ENCODE data around the gene NPPB.
A peak's percentile ranks its signal among the peaks of the same experiment; 100 is the strongest.
"Not testable (repeated sequence)": the region's sequence is repeated elsewhere in the genome, so short reads cannot be mapped to it uniquely, and the experiment has no call there.

Gene NPPB

DNA sequence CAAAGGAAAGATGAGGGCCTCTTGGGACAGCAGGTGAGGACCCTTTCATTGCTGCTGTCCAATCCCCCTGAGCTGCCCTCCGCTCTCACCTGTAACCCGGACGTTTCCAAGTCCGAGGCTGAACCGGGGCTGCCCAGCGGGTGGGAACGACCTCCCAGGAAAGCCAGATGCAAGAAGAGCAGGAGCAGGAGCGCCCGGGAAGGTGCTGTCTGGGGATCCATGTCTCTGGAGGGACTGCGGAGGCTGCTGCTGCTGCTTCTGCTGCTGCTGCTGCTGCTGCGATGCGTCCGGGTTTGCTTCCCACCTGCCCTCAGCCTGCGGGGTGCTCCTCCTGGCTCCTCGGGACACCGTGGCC is at the start of gene NPPB:
Gene NPPB (minus strand): TSS at position 333 of the 355 bp plus-strand sequence. CDS start 112 bp downstream, at position 221.
- no peak for DNase-seq (ENCODE audit: low spot score)
- Mint-ChIP-seq H3K4me3 (no peak within 1 kb of the TSS), H3K9me3 (no peaks in the 10 kb centered on the region), H3K36me3 (ENCODE audit: low read depth) (no peaks in the 10 kb centered on the region), H3K27ac (no peak within 1 kb of the TSS), H3K4me1 (ENCODE audit: low read depth) (no peaks in the 10 kb centered on the region), H3K27me3 (ENCODE audit: low read depth) (peaks cover 36% of the 10 kb centered on the region)

DNA sequence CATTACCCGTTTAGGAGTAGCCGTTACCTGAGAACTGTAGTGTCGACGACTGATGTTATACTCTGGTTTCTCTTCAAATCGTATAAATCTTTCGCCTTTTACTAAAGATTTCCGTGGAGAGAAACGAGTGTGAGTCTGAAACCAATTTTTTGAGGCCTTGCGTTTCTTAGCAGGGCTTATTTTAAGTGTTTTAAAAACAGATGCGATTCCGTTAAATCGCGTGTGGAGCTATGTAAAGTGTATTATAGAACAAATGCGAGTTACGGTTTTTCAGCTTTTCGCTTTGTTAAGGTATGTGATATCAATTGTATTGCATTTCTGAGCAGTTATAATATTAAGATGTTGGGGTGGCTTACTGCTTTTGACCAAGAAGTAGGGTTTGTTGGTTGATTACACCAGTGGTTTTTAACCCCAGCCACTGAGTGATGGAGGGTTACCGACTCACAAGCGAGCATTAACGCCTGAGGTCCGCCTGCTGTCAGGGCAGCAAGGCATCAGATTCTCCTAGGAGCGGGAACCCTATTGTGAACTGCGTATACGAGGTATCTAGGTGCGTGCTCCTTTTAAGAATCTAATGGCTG is 49.4 kb upstream of the NPPB start:
- Mint-ChIP-seq H3K4me1 (ENCODE audit: low read depth) (peaks cover 34% of the 10 kb centered on the region), H3K9me3 (no peaks in the 10 kb centered on the region), H3K27me3 (ENCODE audit: low read depth) (peaks cover 18% of the 10 kb centered on the region), H3K27ac (peak overlapping the region; percentile 100), H3K36me3 (ENCODE audit: low read depth) (no peaks in the 10 kb centered on the region), H3K4me3 (peak overlapping the region; percentile 86)
- peak; percentile 87 for DNase-seq (ENCODE audit: low spot score)

DNA sequence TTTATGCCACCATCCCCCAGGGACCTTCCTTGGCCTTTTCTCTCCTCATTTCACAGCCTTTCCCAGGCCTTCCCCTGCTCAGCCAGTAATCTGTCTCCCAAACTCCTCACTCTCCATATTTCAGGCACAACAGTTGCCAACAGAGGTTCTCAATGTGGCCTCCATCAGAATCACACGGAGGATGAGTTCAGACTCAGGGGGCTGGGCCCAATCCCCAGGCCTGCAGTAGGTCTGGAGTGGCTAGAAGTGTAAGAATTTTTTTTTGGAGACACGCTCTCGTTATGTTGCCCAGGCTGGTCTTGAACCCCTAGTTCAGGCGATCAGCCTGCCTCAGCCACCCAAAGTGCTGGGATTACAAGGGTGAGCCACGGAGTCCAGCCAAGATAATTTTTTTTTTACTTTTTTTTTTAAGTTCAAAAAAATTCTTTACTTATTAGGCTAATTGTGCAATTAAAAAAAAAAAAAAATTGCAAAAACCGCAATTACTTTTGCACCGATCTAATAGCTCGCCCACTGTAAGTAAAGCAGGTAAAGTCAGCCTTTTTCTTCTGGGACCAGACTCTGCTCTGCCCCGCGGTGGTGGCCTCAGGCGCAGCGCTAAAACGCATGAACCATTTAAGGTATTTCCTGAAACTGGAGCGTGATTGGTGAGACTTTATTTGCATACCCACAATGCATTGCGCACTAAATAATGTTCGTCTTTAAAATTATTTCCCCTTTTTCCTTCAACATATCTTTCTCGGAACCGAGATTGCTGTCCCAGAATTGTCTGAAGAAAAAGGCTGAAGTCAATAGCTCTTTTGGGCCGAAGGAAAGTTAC is 48.7 kb upstream of the NPPB start:
- Mint-ChIP-seq H3K36me3 (ENCODE audit: low read depth) (no peaks in the 10 kb centered on the region), H3K4me3 (peak overlapping the region; percentile 86), H3K27ac (peak overlapping the region; percentile 100)

DNA sequence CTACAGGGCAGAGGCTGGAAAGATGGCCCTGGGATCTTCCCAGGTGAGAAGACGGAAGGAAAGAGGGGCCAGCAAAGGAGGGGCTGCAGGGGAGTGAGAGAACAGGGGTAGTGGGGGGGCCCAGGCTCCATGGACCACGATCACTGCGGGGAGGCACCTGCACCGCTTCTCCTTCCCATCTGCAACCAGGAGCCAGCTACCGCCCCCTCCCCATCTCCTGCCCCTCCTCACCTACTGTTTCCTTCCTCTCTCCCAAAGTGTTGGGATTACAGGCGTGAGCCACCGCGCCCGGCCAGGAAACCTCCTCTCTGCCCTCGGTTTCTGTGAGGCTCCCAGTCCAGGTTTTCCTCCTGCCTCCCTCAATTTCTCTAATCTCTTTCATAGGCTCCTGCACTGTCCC is 48.1 kb upstream of the NPPB start:
- no peak overlapping the region for H3K27ac Mint-ChIP-seq
- H3K27me3 Mint-ChIP-seq (ENCODE audit: low read depth): peaks cover 24% of the 10 kb centered on the region
- no peaks in the 10 kb centered on the region for H3K36me3 Mint-ChIP-seq (ENCODE audit: low read depth)
- H3K4me3 Mint-ChIP-seq: no peak overlapping the region
- H3K9me3 Mint-ChIP-seq: no peaks in the 10 kb centered on the region
- no peak for DNase-seq (ENCODE audit: low spot score)
- H3K4me1 Mint-ChIP-seq (ENCODE audit: low read depth): peaks cover 34% of the 10 kb centered on the region

More for the DNA sequence above, 48.7 kb upstream of the NPPB start:
- Mint-ChIP-seq H3K4me1 (ENCODE audit: low read depth) (peaks cover 34% of the 10 kb centered on the region), H3K9me3 (no peaks in the 10 kb centered on the region), H3K27me3 (ENCODE audit: low read depth) (peaks cover 19% of the 10 kb centered on the region)
- peak; percentile 90 for DNase-seq (ENCODE audit: low spot score)

DNA sequence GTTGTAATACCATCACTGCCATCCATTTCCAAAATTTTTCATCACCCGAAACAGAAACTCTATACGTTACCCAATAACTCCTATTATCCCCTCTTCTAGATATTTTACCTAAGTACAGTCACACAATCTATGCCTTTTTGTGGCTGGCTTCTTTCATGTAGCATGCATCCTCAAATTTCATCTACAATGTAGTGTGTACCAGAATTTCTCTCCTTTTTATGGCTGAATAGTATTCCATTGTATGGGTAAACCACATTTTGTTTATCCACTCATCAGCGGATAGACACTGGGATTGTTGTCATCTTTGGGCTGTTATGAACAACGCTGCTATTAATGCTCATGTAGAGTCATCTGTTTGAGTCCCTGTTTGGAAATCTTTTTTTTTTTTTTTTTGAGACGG is 46.2 kb upstream of the NPPB start:
- no peak overlapping the region for H3K27ac Mint-ChIP-seq
- H3K9me3 Mint-ChIP-seq: no peaks in the 10 kb centered on the region
- H3K36me3 Mint-ChIP-seq (ENCODE audit: low read depth): no peaks in the 10 kb centered on the region
- H3K4me1 Mint-ChIP-seq (ENCODE audit: low read depth): peaks cover 33% of the 10 kb centered on the region
- peaks cover 31% of the 10 kb centered on the region for H3K27me3 Mint-ChIP-seq (ENCODE audit: low read depth)
- DNase-seq (ENCODE audit: low spot score): no peak
- H3K4me3 Mint-ChIP-seq: no peak overlapping the region

DNA sequence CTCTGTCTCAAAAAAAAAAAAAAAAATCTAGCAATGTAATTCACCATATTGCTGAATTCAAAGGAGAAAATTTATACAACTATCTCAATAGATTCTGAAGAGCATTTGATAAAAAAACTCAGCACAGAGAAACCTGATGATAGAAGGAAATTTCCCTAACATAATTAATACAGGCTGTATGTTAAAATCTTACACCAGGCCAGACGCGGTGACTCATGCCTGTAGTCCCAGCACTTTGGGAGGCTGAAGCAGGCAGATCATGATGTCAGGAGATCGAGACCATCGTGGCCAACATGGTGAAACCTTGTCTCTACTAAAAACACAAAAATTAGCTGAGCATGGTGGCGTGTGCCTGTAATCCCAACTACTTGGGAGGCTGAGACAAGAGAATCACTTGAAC is 45.4 kb upstream of the NPPB start:
- H3K36me3 Mint-ChIP-seq (ENCODE audit: low read depth); DNase-seq (ENCODE audit: low spot score); H3K27ac Mint-ChIP-seq; H3K9me3 Mint-ChIP-seq; H3K4me3 Mint-ChIP-seq: not testable (repeated sequence)
- Mint-ChIP-seq H3K27me3 (ENCODE audit: low read depth) (peaks cover 39% of the 10 kb centered on the region), H3K4me1 (ENCODE audit: low read depth) (peaks cover 27% of the 10 kb centered on the region)

DNA sequence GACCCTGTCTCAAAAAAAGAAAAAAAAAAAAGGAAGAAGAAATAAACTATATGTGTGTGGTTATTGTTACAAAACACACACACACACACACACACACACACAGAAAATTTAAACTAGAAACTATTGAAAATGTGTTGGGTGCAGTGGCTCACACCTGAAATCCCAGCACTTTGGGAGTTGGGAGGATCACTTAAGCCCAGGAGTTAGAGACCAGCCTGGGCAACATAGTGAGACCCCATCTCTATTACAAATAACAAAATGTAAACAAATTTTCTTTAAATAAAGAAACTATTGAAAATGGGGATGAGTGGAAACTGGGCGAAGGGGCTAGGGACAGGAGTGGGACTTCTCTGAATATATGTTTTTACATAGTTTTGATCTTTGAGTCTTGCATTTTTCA is 44.5 kb upstream of the NPPB start:
- peaks cover 44% of the 10 kb centered on the region for H3K27me3 Mint-ChIP-seq (ENCODE audit: low read depth)
- no peak overlapping the region for H3K27ac Mint-ChIP-seq
- no peaks in the 10 kb centered on the region for H3K9me3 Mint-ChIP-seq
- H3K36me3 Mint-ChIP-seq (ENCODE audit: low read depth): no peaks in the 10 kb centered on the region
- no peak overlapping the region for H3K4me3 Mint-ChIP-seq
- no peak for DNase-seq (ENCODE audit: low spot score)
- peaks cover 21% of the 10 kb centered on the region for H3K4me1 Mint-ChIP-seq (ENCODE audit: low read depth)

DNA sequence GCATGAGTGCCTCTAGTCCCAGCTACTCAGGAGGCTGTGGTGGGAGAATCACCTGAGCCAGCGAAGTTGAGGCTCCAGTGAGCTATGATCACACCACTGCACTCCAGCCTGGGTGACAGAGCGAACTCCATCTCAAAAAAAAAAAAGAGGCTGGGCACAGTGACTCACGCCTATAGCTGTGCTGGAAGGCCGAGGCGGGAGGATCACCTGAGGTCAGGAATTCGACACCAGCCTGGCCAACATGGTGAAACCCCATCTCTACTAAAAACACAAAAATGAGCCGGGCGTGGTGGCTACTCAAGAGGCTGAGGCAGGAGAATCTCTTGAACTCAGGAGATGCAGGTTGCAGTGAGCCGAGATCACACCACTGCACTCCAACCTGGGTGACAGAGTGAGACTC is 42.7 kb upstream of the NPPB start:
- H3K36me3 Mint-ChIP-seq (ENCODE audit: low read depth); H3K9me3 Mint-ChIP-seq; DNase-seq (ENCODE audit: low spot score); H3K27ac Mint-ChIP-seq; H3K4me3 Mint-ChIP-seq: not testable (repeated sequence)
- peaks cover 47% of the 10 kb centered on the region for H3K27me3 Mint-ChIP-seq (ENCODE audit: low read depth)
- peaks cover 13% of the 10 kb centered on the region for H3K4me1 Mint-ChIP-seq (ENCODE audit: low read depth)

DNA sequence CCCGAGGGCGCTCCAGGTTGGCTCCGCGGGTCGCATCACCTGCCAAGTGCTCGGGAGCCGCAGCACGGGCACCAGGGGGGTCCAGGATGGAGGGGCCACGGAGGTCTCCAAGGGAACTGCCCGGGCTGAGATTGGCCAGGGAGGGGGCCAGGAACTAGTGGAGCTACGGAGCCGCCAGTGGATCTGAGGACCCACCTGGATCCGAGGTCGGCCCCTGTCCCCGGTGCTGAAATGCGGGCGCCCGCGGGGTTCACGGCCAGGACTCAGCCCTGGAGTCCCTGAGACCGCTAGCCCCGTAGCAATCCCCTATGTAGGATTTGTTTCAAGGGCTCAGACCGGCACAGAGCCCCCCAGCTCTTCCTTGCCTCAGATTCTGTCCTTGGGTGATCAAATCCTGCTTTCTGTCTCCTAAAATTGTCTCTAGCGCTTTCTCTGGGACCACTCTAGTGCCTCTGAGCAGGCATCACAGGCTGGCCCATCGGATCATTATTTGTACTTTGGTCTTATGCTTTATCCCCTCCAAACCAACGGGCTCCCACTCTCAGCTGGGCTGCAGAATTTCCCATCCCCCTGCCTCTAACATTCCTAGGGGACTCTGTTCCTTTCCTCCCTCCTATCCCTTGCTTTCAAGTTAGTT is 40.2 kb upstream of the NPPB start:
- Mint-ChIP-seq H3K9me3 (no peaks in the 10 kb centered on the region), H3K27ac (no peak overlapping the region), H3K36me3 (ENCODE audit: low read depth) (no peaks in the 10 kb centered on the region), H3K4me3 (no peak overlapping the region), H3K4me1 (ENCODE audit: low read depth) (no peaks in the 10 kb centered on the region), H3K27me3 (ENCODE audit: low read depth) (peaks cover 48% of the 10 kb centered on the region)
- DNase-seq (ENCODE audit: low spot score): no peak

DNA sequence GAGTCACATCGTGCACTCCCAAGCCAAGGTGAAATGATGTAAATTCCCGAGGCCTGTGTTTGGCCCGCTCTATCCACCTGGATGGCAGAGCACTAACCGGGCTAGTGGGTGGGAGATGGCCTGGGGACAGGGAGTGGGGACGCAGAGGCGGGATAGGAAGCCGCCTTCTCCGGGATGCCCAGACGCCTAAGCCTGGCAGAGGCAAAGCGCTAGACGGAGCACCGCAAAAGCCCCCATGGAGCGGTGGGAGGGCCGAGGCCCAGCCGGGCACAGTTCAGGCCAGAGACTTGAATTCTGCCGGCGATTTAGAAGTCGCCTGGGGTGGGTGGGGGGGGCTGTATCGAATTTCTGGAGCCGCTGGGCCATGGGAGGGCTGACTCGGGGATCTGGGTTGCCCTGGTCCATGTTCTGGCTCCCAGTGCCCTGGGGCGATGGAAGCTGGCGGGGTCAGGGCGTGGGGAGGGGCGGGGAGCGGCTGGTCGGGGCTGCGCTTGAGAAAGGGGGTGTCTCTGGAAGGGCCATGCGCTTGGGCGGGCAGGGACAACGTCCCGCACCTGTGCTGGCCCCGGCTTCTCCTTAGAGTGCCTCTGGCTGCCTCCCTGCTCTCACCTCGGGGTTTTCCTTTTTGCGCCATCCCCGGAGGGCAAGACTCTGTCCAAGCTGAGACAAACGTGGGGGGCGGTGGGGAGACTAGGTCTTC is 39.5 kb upstream of the NPPB start:
- no peak overlapping the region for H3K4me3 Mint-ChIP-seq
- peaks cover 47% of the 10 kb centered on the region for H3K27me3 Mint-ChIP-seq (ENCODE audit: low read depth)
- DNase-seq (ENCODE audit: low spot score): no peak
- no peaks in the 10 kb centered on the region for H3K36me3 Mint-ChIP-seq (ENCODE audit: low read depth)
- no peak overlapping the region for H3K27ac Mint-ChIP-seq
- no peaks in the 10 kb centered on the region for H3K9me3 Mint-ChIP-seq
- no peaks in the 10 kb centered on the region for H3K4me1 Mint-ChIP-seq (ENCODE audit: low read depth)

DNA sequence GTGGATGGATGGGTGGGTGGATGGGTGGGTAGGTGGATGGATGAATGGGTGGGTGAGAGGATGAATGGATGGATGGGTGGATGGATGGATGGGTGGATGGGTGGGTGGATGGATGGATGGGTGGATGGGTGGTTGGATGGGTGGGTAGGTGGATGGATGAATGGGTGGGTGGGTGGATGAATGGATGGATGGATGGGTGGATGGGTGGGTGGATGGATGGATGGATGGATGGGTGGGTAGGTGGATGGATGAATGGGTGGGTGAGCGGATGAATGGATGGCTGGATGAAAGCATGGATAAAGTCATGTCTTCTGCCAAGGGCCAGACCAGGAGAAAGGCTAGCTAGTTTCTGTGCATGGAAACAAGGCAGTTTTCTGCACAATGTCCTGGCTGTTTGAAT is 35.8 kb upstream of the NPPB start:
- not testable (repeated sequence) for H3K36me3 Mint-ChIP-seq (ENCODE audit: low read depth); H3K27ac Mint-ChIP-seq; H3K4me1 Mint-ChIP-seq (ENCODE audit: low read depth); H3K9me3 Mint-ChIP-seq; DNase-seq (ENCODE audit: low spot score); H3K4me3 Mint-ChIP-seq
- H3K27me3 Mint-ChIP-seq (ENCODE audit: low read depth): peaks cover 31% of the 10 kb centered on the region

DNA sequence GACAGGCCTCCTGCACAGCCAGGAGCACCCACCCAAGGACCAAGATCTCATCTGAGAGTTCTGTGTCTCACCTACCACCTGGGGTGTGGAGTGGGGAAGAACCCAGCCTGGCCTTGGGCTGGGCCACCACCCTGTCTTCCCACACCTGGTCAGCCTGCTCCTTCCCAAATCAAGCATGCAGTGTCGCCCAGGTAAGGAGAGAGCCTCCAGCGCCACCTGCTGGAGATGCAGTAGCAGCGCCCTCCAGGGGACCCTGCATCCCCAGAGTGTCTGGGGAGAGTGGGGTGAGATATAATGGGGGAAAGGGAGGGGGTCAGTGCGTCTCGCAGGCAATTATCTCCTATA is 35.1 kb upstream of the NPPB start:
- Mint-ChIP-seq H3K4me1 (ENCODE audit: low read depth) (no peaks in the 10 kb centered on the region), H3K27me3 (ENCODE audit: low read depth) (peaks cover 25% of the 10 kb centered on the region), H3K36me3 (ENCODE audit: low read depth) (no peaks in the 10 kb centered on the region), H3K27ac (no peak overlapping the region), H3K4me3 (no peak overlapping the region), H3K9me3 (no peaks in the 10 kb centered on the region)
- DNase-seq (ENCODE audit: low spot score): peak; percentile 43

DNA sequence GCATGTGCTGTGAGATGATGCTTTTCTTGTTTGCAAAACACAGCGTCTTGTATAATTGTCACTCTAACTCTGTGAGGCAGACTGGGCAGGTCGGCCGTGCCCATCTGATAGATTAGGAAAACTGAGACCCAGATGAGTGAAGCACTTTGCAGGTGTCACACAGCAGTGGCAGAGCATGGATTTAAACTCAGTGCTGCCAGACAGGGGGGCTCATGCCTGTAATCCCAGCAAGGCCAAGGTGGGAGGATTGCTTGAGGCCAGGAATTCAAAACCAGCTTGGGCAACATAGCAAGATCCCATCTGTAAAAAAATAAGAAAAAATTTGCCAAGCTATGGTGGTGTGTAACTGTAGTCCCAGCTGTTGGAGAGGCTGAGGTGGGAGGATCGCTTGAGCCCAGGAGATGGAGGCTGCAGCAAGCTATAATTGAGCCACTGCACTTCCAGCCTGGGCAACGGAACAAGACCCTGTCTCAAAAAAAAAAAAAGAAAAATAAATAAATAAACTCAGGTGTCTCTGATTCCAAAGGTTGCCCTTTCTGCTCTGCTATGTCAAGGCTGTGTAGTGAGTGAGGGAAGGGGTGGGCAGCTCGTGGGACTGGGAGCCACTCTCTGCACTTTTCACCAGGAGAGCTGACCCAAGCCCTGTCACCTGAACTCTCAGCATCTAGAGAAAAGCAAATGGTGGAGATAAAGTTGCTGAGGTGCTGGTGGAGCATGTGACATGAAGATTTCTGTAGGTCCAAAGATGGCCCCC is 32.9 kb upstream of the NPPB start:
- H3K36me3 Mint-ChIP-seq (ENCODE audit: low read depth): no peaks in the 10 kb centered on the region
- H3K27me3 Mint-ChIP-seq (ENCODE audit: low read depth): peaks cover 11% of the 10 kb centered on the region
- H3K4me3 Mint-ChIP-seq: no peak overlapping the region
- H3K9me3 Mint-ChIP-seq: no peaks in the 10 kb centered on the region
- DNase-seq (ENCODE audit: low spot score): no peak
- H3K27ac Mint-ChIP-seq: no peak overlapping the region
- no peaks in the 10 kb centered on the region for H3K4me1 Mint-ChIP-seq (ENCODE audit: low read depth)

DNA sequence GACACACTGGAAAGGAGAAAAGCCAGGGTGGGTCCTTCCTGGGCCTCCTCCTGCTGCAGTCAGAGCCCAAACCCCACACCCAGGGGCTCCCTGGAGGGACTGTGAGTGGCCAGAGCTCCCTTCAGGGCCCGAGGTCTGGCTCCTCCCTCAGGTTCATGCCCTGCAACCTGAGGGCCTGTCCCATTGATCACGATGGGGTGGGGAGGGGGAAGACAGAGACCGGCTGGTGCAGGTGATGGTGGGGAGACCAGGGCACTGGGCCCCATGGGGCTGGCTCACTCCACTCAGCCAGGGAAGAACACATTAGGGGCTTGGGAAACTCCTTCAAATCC is 30.1 kb upstream of the NPPB start:
- no peaks in the 10 kb centered on the region for H3K9me3 Mint-ChIP-seq

More for the DNA sequence above, 30.1 kb upstream of the NPPB start:
- H3K36me3 Mint-ChIP-seq (ENCODE audit: low read depth): no peaks in the 10 kb centered on the region
- H3K4me1 Mint-ChIP-seq (ENCODE audit: low read depth): no peaks in the 10 kb centered on the region
- no peak overlapping the region for H3K4me3 Mint-ChIP-seq
- DNase-seq (ENCODE audit: low spot score): no peak
- no peak overlapping the region for H3K27ac Mint-ChIP-seq
- peaks cover 2% of the 10 kb centered on the region for H3K27me3 Mint-ChIP-seq (ENCODE audit: low read depth)
